ENCODE data around the gene FRMD4A. TPM values are rescaled to one million over a fixed set of nuclear protein-coding genes. Genes with fewer than 3 reads are reported as not detected.

FRMD4A gene
- total RNA-seq, 2 donors from 2014 or later, result 22.3 to 22.4 TPM

DNA sequence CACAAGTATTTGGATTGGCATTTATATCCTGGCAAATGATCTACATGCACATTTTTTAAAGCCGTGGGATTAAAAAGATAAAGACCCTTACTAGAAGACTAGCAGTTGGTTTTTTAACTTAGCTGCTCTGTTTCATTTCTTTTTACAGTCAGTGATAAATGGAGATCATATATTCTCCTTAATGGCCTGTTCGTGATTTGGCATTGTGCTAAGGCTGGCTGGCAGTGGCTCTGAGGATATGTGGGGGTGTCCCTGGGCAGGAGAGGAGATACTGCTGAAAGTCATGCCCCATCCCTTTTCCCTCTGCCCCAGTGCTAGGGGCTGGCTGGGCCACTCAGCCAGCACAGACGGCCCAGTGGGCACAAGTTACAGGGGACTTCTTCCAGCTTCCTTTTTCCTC, 402.3 kb downstream of the FRMD4A start:
- Histone ChIP-seq H3K9ac (ENCODE audit: extremely low read depth, low read length, poor library complexity, severe bottlenecking) (no peak overlapping the region), H3K9me3 (ENCODE audit: control insufficient read depth, low read length) (no peaks in the 10 kb centered on the region), H3K36me3 (ENCODE audit: control insufficient read depth, insufficient read depth, low read length) (no peaks in the 10 kb centered on the region), H3K27ac (ENCODE audit: low read depth, low read length) (no peak overlapping the region), H3K4me1 (ENCODE audit: control insufficient read depth, insufficient read depth, low read length) (peaks cover 8% of the 10 kb centered on the region), H3K4me3 (ENCODE audit: low read length) (no peak overlapping the region), H3K27me3 (ENCODE audit: control insufficient read depth, insufficient read depth, low read length, poor library complexity, severe bottlenecking) (no peaks in the 10 kb centered on the region)
- H3K36me3 Mint-ChIP-seq (ENCODE audit: low read depth), result no peaks in the 10 kb centered on the region
- 82 to 85% methylated on average over 1 to 3 of the region's 3 CpGs for WGBS, 2 experiments (ENCODE audit: insufficient coverage in 1 of 2, insufficient read length in 1 of 2)
- H3K9me3 Mint-ChIP-seq, result no peaks in the 10 kb centered on the region
- no peaks in the 10 kb centered on the region for H3K27me3 Mint-ChIP-seq (ENCODE audit: insufficient read depth)
- no peak overlapping the region for H3K27ac Mint-ChIP-seq
- no peak for DNase-seq
- no peak overlapping the region for H3K4me3 Mint-ChIP-seq
- TF ChIP-seq, protein P1, sequence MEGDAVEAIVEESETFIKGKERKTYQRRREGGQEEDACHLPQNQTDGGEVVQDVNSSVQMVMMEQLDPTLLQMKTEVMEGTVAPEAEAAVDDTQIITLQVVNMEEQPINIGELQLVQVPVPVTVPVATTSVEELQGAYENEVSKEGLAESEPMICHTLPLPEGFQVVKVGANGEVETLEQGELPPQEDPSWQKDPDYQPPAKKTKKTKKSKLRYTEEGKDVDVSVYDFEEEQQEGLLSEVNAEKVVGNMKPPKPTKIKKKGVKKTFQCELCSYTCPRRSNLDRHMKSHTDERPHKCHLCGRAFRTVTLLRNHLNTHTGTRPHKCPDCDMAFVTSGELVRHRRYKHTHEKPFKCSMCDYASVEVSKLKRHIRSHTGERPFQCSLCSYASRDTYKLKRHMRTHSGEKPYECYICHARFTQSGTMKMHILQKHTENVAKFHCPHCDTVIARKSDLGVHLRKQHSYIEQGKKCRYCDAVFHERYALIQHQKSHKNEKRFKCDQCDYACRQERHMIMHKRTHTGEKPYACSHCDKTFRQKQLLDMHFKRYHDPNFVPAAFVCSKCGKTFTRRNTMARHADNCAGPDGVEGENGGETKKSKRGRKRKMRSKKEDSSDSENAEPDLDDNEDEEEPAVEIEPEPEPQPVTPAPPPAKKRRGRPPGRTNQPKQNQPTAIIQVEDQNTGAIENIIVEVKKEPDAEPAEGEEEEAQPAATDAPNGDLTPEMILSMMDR (conservative IDR thresholded peaks at IDR 0.05), result no peak
- H3K4me1 Mint-ChIP-seq, result peaks cover 8% of the 10 kb centered on the region

DNA sequence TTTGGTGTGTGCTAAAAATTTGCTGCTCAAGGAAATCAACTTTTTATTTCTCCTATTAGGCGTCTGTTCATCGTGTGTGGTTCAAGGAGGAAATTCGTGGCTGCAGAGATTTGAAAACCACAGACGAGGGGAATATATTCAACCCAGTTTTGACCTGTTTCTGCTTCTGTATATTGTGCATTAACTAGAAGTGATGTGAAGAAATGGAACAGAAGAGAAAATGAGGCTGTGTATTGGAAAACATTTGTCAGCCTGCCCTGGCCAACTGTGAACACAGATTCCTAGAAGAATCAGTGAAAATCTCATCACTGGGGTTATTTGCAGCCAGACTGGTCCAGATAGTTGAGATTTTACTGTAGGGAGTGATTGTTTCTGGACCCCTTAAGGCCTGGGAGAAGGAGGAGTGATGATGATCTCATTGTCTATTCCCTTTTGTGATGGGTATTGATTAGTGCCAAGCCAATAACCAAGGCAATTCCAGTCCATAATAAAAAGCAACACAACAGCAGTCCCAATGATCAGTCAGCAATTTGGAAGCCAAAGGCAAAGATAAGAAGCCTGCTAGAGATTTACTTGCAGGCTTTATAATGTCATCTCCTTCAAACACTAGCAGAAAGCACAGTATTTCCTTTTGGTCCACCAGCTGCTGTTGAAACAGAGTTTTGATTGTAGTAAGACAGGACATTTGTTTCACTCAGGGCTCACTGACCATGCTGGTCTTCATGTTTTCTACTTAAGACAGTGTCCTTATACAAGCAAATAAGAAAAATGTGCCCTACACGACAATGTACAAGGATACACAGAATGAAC, 404.5 kb downstream of the FRMD4A start:
- DNase-seq, result no peak
- TF ChIP-seq, protein P1 (conservative IDR thresholded peaks at IDR 0.05), result no peak
- Histone ChIP-seq H3K9me3 (ENCODE audit: control insufficient read depth, low read length) (no peaks in the 10 kb centered on the region), H3K27me3 (ENCODE audit: control insufficient read depth, insufficient read depth, low read length, poor library complexity, severe bottlenecking) (no peaks in the 10 kb centered on the region), H3K27ac (ENCODE audit: low read depth, low read length) (no peak overlapping the region), H3K9ac (ENCODE audit: extremely low read depth, low read length, poor library complexity, severe bottlenecking) (no peak overlapping the region), H3K4me3 (ENCODE audit: low read length) (no peak overlapping the region), H3K36me3 (ENCODE audit: control insufficient read depth, insufficient read depth, low read length) (no peaks in the 10 kb centered on the region), H3K4me1 (ENCODE audit: control insufficient read depth, insufficient read depth, low read length) (peaks cover 8% of the 10 kb centered on the region)
- Mint-ChIP-seq H3K27me3 (ENCODE audit: insufficient read depth) (no peaks in the 10 kb centered on the region), H3K4me3 (no peak overlapping the region), H3K27ac (no peak overlapping the region), H3K4me1 (peaks cover 8% of the 10 kb centered on the region), H3K36me3 (ENCODE audit: low read depth) (no peaks in the 10 kb centered on the region), H3K9me3 (no peaks in the 10 kb centered on the region)
- 91 to 94% methylated on average over 5 of the region's 5 CpGs for WGBS, 2 experiments (ENCODE audit: insufficient coverage in 1 of 2, insufficient read length in 1 of 2)

DNA sequence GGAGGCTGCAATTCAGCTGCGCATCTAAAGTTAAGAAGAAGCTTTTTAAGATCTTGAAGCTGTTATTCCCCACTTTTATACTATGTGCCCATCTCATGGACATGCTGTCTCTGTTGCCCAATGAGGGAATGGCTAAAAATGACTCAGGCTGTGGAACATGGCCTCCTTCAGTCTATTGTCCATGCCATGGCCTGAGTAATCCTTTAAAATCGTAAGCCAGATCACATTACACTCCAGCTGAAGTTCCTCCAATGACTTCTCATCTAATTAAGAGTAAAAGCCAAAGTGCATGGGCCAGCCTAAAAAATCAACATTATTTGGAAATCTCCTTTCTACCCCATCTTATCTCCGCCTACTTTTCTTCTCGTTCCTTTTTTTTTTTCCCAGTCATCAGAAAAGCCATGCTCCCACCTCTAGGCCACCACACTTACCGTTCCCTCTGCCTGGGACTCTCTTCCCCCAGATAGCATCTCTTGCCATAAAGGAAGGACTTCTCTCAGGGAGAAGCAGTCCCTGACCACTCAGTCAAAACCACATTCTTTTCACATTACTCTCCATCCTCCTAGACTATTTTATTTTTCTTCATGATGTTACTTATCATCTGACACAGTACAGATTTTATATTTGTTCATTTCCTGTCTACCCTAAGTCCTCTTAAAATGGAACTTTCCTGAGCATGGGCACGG, 406.5 kb downstream of the FRMD4A start:
- H3K4me3 Mint-ChIP-seq, result no peak overlapping the region
- H3K4me3 ChIP-seq (ENCODE audit: low read length), result no peak overlapping the region
- no peak overlapping the region for H3K9ac ChIP-seq (ENCODE audit: extremely low read depth, low read length, poor library complexity, severe bottlenecking)
- no peaks in the 10 kb centered on the region for H3K27me3 ChIP-seq (ENCODE audit: control insufficient read depth, insufficient read depth, low read length, poor library complexity, severe bottlenecking)
- no peaks in the 10 kb centered on the region for H3K27me3 Mint-ChIP-seq (ENCODE audit: insufficient read depth)
- H3K9me3 Mint-ChIP-seq, result no peaks in the 10 kb centered on the region
- no peaks in the 10 kb centered on the region for H3K9me3 ChIP-seq (ENCODE audit: control insufficient read depth, low read length)
- DNase-seq, result no peak
- H3K4me1 ChIP-seq (ENCODE audit: control insufficient read depth, insufficient read depth, low read length), result no peaks in the 10 kb centered on the region
- peaks cover 3% of the 10 kb centered on the region for H3K4me1 Mint-ChIP-seq
- TF ChIP-seq, protein P1 (conservative IDR thresholded peaks at IDR 0.05), result no peak
- WGBS, 2 experiments (ENCODE audit: insufficient coverage in 1 of 2, insufficient read length in 1 of 2), result 89 to 92% methylated on average over 4 to 6 of the region's 6 CpGs
- H3K36me3 Mint-ChIP-seq (ENCODE audit: low read depth), result no peaks in the 10 kb centered on the region
- no peak overlapping the region for H3K27ac ChIP-seq (ENCODE audit: low read depth, low read length)
- H3K27ac Mint-ChIP-seq, result no peak overlapping the region
- no peaks in the 10 kb centered on the region for H3K36me3 ChIP-seq (ENCODE audit: control insufficient read depth, insufficient read depth, low read length)

Data from endodermal cell (in vitro differentiated cells).